Measurements from ENCODE around the gene FOXF2. TPM values are rescaled to one million over a fixed set of nuclear protein-coding genes. Genes with fewer than 3 reads are reported as not detected.

Gene FOXF2
- polyA plus RNA-seq, 3 donors: 0.10 to 0.34 TPM; not detected in 1

- DNase-seq: no peak
Observed at GRCh38 chr6:1378065-1379016, 11.0 kb upstream of the FOXF2 start.

- DNase-seq: no peak
Observed at GRCh38 chr6:1379017-1379787, 10.2 kb upstream of the FOXF2 start.

GRCh38 chr6:1379788-1380147 is 9.6 kb upstream of the FOXF2 start:
- DNase-seq: no peak

GRCh38 chr6:1380625-1381427 is 8.6 kb upstream of the FOXF2 start:
- no peak for DNase-seq

- DNase-seq: no peak
Observed at GRCh38 chr6:1381481-1382330, 7.7 kb upstream of the FOXF2 start.

GRCh38 chr6:1382331-1382882 is 7.0 kb upstream of the FOXF2 start:
- no peak for DNase-seq

GRCh38 chr6:1382883-1383728 is 6.3 kb upstream of the FOXF2 start:
- DNase-seq: no peak

GRCh38 chr6:1383729-1384548 is 5.4 kb upstream of the FOXF2 start:
- no peak for DNase-seq

- DNase-seq: no peak
Observed at GRCh38 chr6:1384549-1385128, 4.7 kb upstream of the FOXF2 start.

- no peak for DNase-seq
Observed at GRCh38 chr6:1385129-1386037, 4.0 kb upstream of the FOXF2 start.

GRCh38 chr6:1386038-1386709 is 3.2 kb upstream of the FOXF2 start:
- no peak for DNase-seq

- DNase-seq: no peak
Observed at GRCh38 chr6:1387538-1387875, 1.9 kb upstream of the FOXF2 start.

GRCh38 chr6:1387876-1388629 is 1.3 kb upstream of the FOXF2 start:
- DNase-seq: no peak

- no peak for DNase-seq
Observed at GRCh38 chr6:1388630-1389368, 577 bp upstream of the FOXF2 start.

- DNase-seq: no peak
Observed at GRCh38 chr6:1390133-1390945, 963 bp downstream of the FOXF2 start.
